ENCODE results near the gene TSHB. TPM values are rescaled to one million over a fixed set of nuclear protein-coding genes. Genes with fewer than 3 reads are reported as not detected.

Gene TSHB
- total RNA-seq, 2 donors from 2014 or later = not detected

- 92 to 97% methylated on average over 4 to 5 of the region's 6 CpGs for WGBS, 2 experiments (ENCODE audit: insufficient coverage in 1 of 2, insufficient read length in 1 of 2)
These were observed 41.5 kb downstream of the TSHB start for GRCh38 chr1:115071012-115071664.

GRCh38 chr1:115073298-115074087, 43.9 kb downstream of the TSHB start:
- no peak overlapping the region for H3K9ac ChIP-seq (ENCODE audit: extremely low read depth, low read length, poor library complexity, severe bottlenecking)
- no peak overlapping the region for H3K4me3 ChIP-seq (ENCODE audit: low read length)
- Mint-ChIP-seq H3K9me3 (no peaks in the 10 kb centered on the region), H3K4me1 (no peaks in the 10 kb centered on the region), H3K4me3 (no peak overlapping the region), H3K36me3 (ENCODE audit: low read depth) (no peaks in the 10 kb centered on the region), H3K27me3 (ENCODE audit: insufficient read depth) (peaks cover 6% of the 10 kb centered on the region), H3K27ac (no peak overlapping the region)
- no peaks in the 10 kb centered on the region for H3K9me3 ChIP-seq (ENCODE audit: control insufficient read depth, low read length)
- H3K4me1 ChIP-seq (ENCODE audit: control insufficient read depth, insufficient read depth, low read length) = no peaks in the 10 kb centered on the region
- no peak for DNase-seq
- TF ChIP-seq, protein P1, sequence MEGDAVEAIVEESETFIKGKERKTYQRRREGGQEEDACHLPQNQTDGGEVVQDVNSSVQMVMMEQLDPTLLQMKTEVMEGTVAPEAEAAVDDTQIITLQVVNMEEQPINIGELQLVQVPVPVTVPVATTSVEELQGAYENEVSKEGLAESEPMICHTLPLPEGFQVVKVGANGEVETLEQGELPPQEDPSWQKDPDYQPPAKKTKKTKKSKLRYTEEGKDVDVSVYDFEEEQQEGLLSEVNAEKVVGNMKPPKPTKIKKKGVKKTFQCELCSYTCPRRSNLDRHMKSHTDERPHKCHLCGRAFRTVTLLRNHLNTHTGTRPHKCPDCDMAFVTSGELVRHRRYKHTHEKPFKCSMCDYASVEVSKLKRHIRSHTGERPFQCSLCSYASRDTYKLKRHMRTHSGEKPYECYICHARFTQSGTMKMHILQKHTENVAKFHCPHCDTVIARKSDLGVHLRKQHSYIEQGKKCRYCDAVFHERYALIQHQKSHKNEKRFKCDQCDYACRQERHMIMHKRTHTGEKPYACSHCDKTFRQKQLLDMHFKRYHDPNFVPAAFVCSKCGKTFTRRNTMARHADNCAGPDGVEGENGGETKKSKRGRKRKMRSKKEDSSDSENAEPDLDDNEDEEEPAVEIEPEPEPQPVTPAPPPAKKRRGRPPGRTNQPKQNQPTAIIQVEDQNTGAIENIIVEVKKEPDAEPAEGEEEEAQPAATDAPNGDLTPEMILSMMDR (conservative IDR thresholded peaks at IDR 0.05) = no peak
- WGBS, 2 experiments (ENCODE audit: insufficient coverage in 1 of 2, insufficient read length in 1 of 2) = 82 to 89% methylated on average over 3 to 10 of the region's 10 CpGs
- no peaks in the 10 kb centered on the region for H3K36me3 ChIP-seq (ENCODE audit: control insufficient read depth, insufficient read depth, low read length)
- no peaks in the 10 kb centered on the region for H3K27me3 ChIP-seq (ENCODE audit: control insufficient read depth, insufficient read depth, low read length, poor library complexity, severe bottlenecking)
- H3K27ac ChIP-seq (ENCODE audit: low read depth, low read length) = no peak overlapping the region

More at GRCh38 chr1:115071012-115071664, 41.5 kb downstream of the TSHB start:
- Mint-ChIP-seq H3K4me1 (no peaks in the 10 kb centered on the region), H3K9me3 (no peaks in the 10 kb centered on the region), H3K27me3 (ENCODE audit: insufficient read depth) (peaks cover 4% of the 10 kb centered on the region), H3K27ac (no peak overlapping the region), H3K4me3 (no peak overlapping the region), H3K36me3 (ENCODE audit: low read depth) (no peaks in the 10 kb centered on the region)
- Histone ChIP-seq H3K9me3 (ENCODE audit: control insufficient read depth, low read length) (no peaks in the 10 kb centered on the region), H3K36me3 (ENCODE audit: control insufficient read depth, insufficient read depth, low read length) (no peaks in the 10 kb centered on the region), H3K4me1 (ENCODE audit: control insufficient read depth, insufficient read depth, low read length) (no peaks in the 10 kb centered on the region), H3K4me3 (ENCODE audit: low read length) (no peak overlapping the region), H3K27ac (ENCODE audit: low read depth, low read length) (no peak overlapping the region), H3K27me3 (ENCODE audit: control insufficient read depth, insufficient read depth, low read length, poor library complexity, severe bottlenecking) (no peaks in the 10 kb centered on the region), H3K9ac (ENCODE audit: extremely low read depth, low read length, poor library complexity, severe bottlenecking) (no peak overlapping the region)
- no peak for DNase-seq
- TF ChIP-seq, protein P1 (conservative IDR thresholded peaks at IDR 0.05) = no peak

GRCh38 chr1:115074839-115075534, 45.4 kb downstream of the TSHB start:
- Histone ChIP-seq H3K27me3 (ENCODE audit: control insufficient read depth, insufficient read depth, low read length, poor library complexity, severe bottlenecking) (no peaks in the 10 kb centered on the region), H3K4me3 (ENCODE audit: low read length) (no peak overlapping the region), H3K4me1 (ENCODE audit: control insufficient read depth, insufficient read depth, low read length) (no peaks in the 10 kb centered on the region), H3K27ac (ENCODE audit: low read depth, low read length) (no peak overlapping the region), H3K36me3 (ENCODE audit: control insufficient read depth, insufficient read depth, low read length) (no peaks in the 10 kb centered on the region), H3K9me3 (ENCODE audit: control insufficient read depth, low read length) (no peaks in the 10 kb centered on the region), H3K9ac (ENCODE audit: extremely low read depth, low read length, poor library complexity, severe bottlenecking) (no peak overlapping the region)
- Mint-ChIP-seq H3K4me3 (no peak overlapping the region), H3K9me3 (no peaks in the 10 kb centered on the region), H3K27ac (no peak overlapping the region), H3K4me1 (no peaks in the 10 kb centered on the region), H3K27me3 (ENCODE audit: insufficient read depth) (peaks cover 6% of the 10 kb centered on the region), H3K36me3 (ENCODE audit: low read depth) (no peaks in the 10 kb centered on the region)
- 85 to 86% methylated on average over 8 to 11 of the region's 11 CpGs for WGBS, 2 experiments (ENCODE audit: insufficient coverage in 1 of 2, insufficient read length in 1 of 2)
- TF ChIP-seq, protein P1 (conservative IDR thresholded peaks at IDR 0.05) = no peak
- no peak for DNase-seq

Data from endodermal cell (in vitro differentiated cells).